GM23248 (cell line): Measurements from ENCODE around the gene CHMP4A. TPM values are rescaled to one million over a fixed set of nuclear protein-coding genes. Genes with fewer than 3 reads are reported as not detected.

Experiments used
- DNase-seq: peaks from one replicate; pipeline ENCODE4 v3.0.0-alpha.2; 2015
- H2AFZ ChIP-seq: fragments of 200-600 bp; sonication (generic); 2 replicates; pipeline ENCODE4 v1.6.1; 2016; ENCODE audit warnings: antibody characterized with exemption
- H3F3A ChIP-seq: fragments of 200-600 bp; sonication (generic); 2 replicates; pipeline ENCODE4 v1.6.1; 2016; ENCODE audit warnings: mild to moderate bottlenecking, antibody characterized with exemption, mixed run types; ENCODE audit not compliant: insufficient read depth
- H3K27ac ChIP-seq: fragments of 200-600 bp; sonication (generic); 2 replicates; pipeline ENCODE4 v1.5.1; 2016; ENCODE audit warnings: mild to moderate bottlenecking
- H3K27me3 ChIP-seq: fragments of 200-600 bp; sonication (generic); replicated peaks from 2 replicates; pipeline ENCODE4 v1.6.1; 2016; ENCODE audit warnings: mild to moderate bottlenecking; ENCODE audit not compliant: insufficient read depth
- H3K36me3 ChIP-seq: fragments of 200-600 bp; sonication (generic); 2 replicates; pipeline ENCODE4 v1.6.1; 2016; ENCODE audit warnings: low read depth, mild to moderate bottlenecking
- H3K4me1 ChIP-seq: fragments of 200-600 bp; sonication (generic); 2 replicates; pipeline ENCODE4 v1.6.1; 2016; ENCODE audit warnings: mild to moderate bottlenecking; ENCODE audit not compliant: insufficient read depth
- H3K4me2 ChIP-seq: fragments of 200-600 bp; sonication (generic); one replicate; pipeline ENCODE4 v1.6.1; 2016; ENCODE audit warnings: mild to moderate bottlenecking; ENCODE audit not compliant: unreplicated experiment
- H3K4me3 ChIP-seq: fragments of 200-600 bp; sonication (generic); 2 replicates; pipeline ENCODE4 v1.5.1; 2016; ENCODE audit warnings: mild to moderate bottlenecking
- H3K79me2 ChIP-seq: fragments of 200-600 bp; sonication (generic); 2 replicates; pipeline ENCODE4 v1.6.1; 2016; ENCODE audit warnings: mild to moderate bottlenecking; ENCODE audit not compliant: insufficient read depth
- H3K9ac ChIP-seq: fragments of 200-600 bp; sonication (generic); 2 replicates; pipeline ENCODE4 v1.6.1; 2016; ENCODE audit warnings: mild to moderate bottlenecking
- H3K9me2 ChIP-seq: fragments of 200-600 bp; sonication (generic); 2 replicates; pipeline ENCODE4 v1.6.1; 2016; ENCODE audit warnings: mixed run types, mild to moderate bottlenecking, moderate library complexity; ENCODE audit not compliant: insufficient read depth
- H3K9me3 ChIP-seq: fragments of 200-600 bp; sonication (generic); one replicate; pipeline ENCODE4 v1.6.1; 2017; ENCODE audit warnings: low read depth
- H4K20me1 ChIP-seq: fragments of 200-600 bp; sonication (generic); 2 replicates; pipeline ENCODE4 v1.6.0; 2016; ENCODE audit not compliant: insufficient read depth
- EZH2 ChIP-seq: fragments of 200-600 bp; sonication (generic); IDR thresholded peaks from 2 replicates; pipeline ENCODE4 v1.6.1; 2018; ENCODE audit warnings: antibody characterized with exemption, mild to moderate bottlenecking; ENCODE audit not compliant: insufficient read depth, poor library complexity, severe bottlenecking
- EZH2phosphoT487 ChIP-seq: fragments of 200-600 bp; sonication (generic); IDR thresholded peaks from 2 replicates; pipeline ENCODE4 v1.6.1; 2018; ENCODE audit warnings: antibody characterized with exemption, moderate library complexity, mild to moderate bottlenecking, low read depth; ENCODE audit not compliant: insufficient read depth
- WGBS, 2 experiments: methylation state at CpG; one replicate each; pipeline ENCODE4 v1.1.6; 2015 to 2017; ENCODE audit warnings: low lambda C conversion rate in 2 of 2, low coverage in 1 of 2; ENCODE audit errors: missing lambda C conversion rate in 2 of 2; 5-methylcytosine and 5-hydroxymethylcytosine counted together
- in situ Hi-C: fragments of 300-500 bp; cut with MboI; formaldehyde crosslinking; loops from 2 replicates; pipeline ENCODE4 v1.15.0; 2020
- polyA plus RNA-seq: library from polyadenylated mRNA; unstranded; fragments of >200 nt; fragmentation: Nextera tagmentation; extraction: Ambion mirVana; gene quantifications from 2 replicates; pipeline ENCODE4 v1.2.1, GENCODE V29; 2016
- total RNA-seq: library from RNA; depleted of rRNA; stranded (reverse); fragments of >200 nt; shearing (Covaris generic); gene quantifications from 2 replicates; pipeline ENCODE4 v1.2.3, GENCODE V29; 2014

The CHMP4A gene
- total and polyA plus RNA-seq, 2 experiments from 2014 or later: 32.1 to 81.6 TPM

GRCh38 chr14:24198814-24199524, 14.3 kb downstream of the CHMP4A start:
- no peak overlapping the region for H2AFZ ChIP-seq
- H3K9me3 ChIP-seq: no peaks in the 10 kb centered on the region
- no peak overlapping the region for H3K9ac ChIP-seq
- DNase-seq: no peak
- TF ChIP-seq EZH2phosphoT487 (no peak), EZH2 (no peak)
- WGBS, 2 experiments: 83 to 94% methylated on average over 7 of the region's 7 CpGs
- H3K4me2 ChIP-seq: no peak overlapping the region
- no peak overlapping the region for H3K27ac ChIP-seq
- H4K20me1 ChIP-seq: no peaks in the 10 kb centered on the region
- no peak overlapping the region for H3K4me3 ChIP-seq
- peaks cover 71% of the 10 kb centered on the region for H3K79me2 ChIP-seq
- H3K36me3 ChIP-seq: peaks cover 4% of the 10 kb centered on the region; the same call in 1 of the 2 replicates
- peaks cover 13% of the 10 kb centered on the region for H3K4me1 ChIP-seq
- H3F3A ChIP-seq: peaks cover 6% of the 10 kb centered on the region; the same call in 1 of the 2 replicates
- H3K9me2 ChIP-seq: no peaks in the 10 kb centered on the region
- H3K27me3 ChIP-seq: no peaks in the 10 kb centered on the region
- in situ Hi-C loops: no loop called here

GRCh38 chr14:24197056-24197450, 16.2 kb downstream of the CHMP4A start:
- no peak overlapping the region for H2AFZ ChIP-seq
- peaks cover 6% of the 10 kb centered on the region; the same call in 1 of the 2 replicates for H3F3A ChIP-seq
- H3K4me2 ChIP-seq: peak overlapping the region; percentile 99
- H3K36me3 ChIP-seq: peaks cover 4% of the 10 kb centered on the region; the same call in 1 of the 2 replicates
- H3K9me2 ChIP-seq: no peaks in the 10 kb centered on the region
- peak overlapping the region; percentile 83; the same call in 1 of the 2 replicates for H3K4me3 ChIP-seq
- H3K4me1 ChIP-seq: peaks cover 13% of the 10 kb centered on the region
- in situ Hi-C loops: no loop called here
- no peaks in the 10 kb centered on the region for H4K20me1 ChIP-seq
- WGBS, 2 experiments: 95 to 99% methylated on average over 1 to 2 of the region's 2 CpGs
- H3K27me3 ChIP-seq: no peaks in the 10 kb centered on the region
- H3K27ac ChIP-seq: no peak overlapping the region
- H3K9ac ChIP-seq: no peak overlapping the region
- peaks cover 76% of the 10 kb centered on the region for H3K79me2 ChIP-seq
- H3K9me3 ChIP-seq: no peaks in the 10 kb centered on the region
- no peak for TF ChIP-seq EZH2phosphoT487
- no peak for TF ChIP-seq EZH2
- no peak for DNase-seq

- no peak for TF ChIP-seq EZH2
- no peak for TF ChIP-seq EZH2phosphoT487
- Histone ChIP-seq H3K79me2 (peaks cover 83% of the 10 kb centered on the region), H3K9me2 (no peaks in the 10 kb centered on the region), H3K9ac (peak overlapping the region; percentile 94), H3K4me1 (peaks cover 13% of the 10 kb centered on the region), H3K27me3 (no peaks in the 10 kb centered on the region), H3F3A (peaks cover 6% of the 10 kb centered on the region; the same call in 1 of the 2 replicates), H3K27ac (peak overlapping the region; percentile 81), H3K4me3 (peak overlapping the region; percentile 83), H2AFZ (peak overlapping the region; percentile 80), H3K36me3 (peaks cover 2% of the 10 kb centered on the region; the same call in 1 of the 2 replicates), H4K20me1 (no peaks in the 10 kb centered on the region), H3K9me3 (no peaks in the 10 kb centered on the region), H3K4me2 (peak overlapping the region; percentile 99)
- peak; percentile 58 for DNase-seq
- in situ Hi-C loops: no loop called here
- 39 to 41% methylated on average over 32 to 33 of the region's 33 CpGs for WGBS, 2 experiments
These were observed 16.9 kb downstream of the CHMP4A start for GRCh38 chr14:24196071-24197055.

GRCh38 chr14:24195186-24196070, 17.9 kb downstream of the CHMP4A start, which contains the start of gene TM9SF1:
Gene TM9SF1, minus strand, starts transcription at chr14:24195441. Its CDS starts 422 bp downstream, at chr14:24195019.
- DNase-seq: peak; percentile 93
- Histone ChIP-seq H3K36me3 (no peaks in the 10 kb centered on the region), H3K27ac (peak within 1 kb of the TSS; percentile 81), H3K4me2 (peak within 1 kb of the TSS; percentile 99), H3K9me2 (no peaks in the 10 kb centered on the region), H3K4me1 (peaks cover 13% of the 10 kb centered on the region), H3F3A (peaks cover 6% of the 10 kb centered on the region; the same call in 1 of the 2 replicates), H3K9ac (peak within 1 kb of the TSS; percentile 94), H3K9me3 (no peaks in the 10 kb centered on the region), H2AFZ (peak within 1 kb of the TSS; percentile 80), H3K27me3 (no peaks in the 10 kb centered on the region), H3K4me3 (peak within 1 kb of the TSS; percentile 83), H3K79me2 (peaks cover 85% of the 10 kb centered on the region), H4K20me1 (no peaks in the 10 kb centered on the region)
- WGBS, 2 experiments: 1% methylated on average over 84 to 86 of the region's 89 CpGs
- TF ChIP-seq EZH2phosphoT487 (no peak), EZH2 (no peak)
- in situ Hi-C loops: no loop called here
